ENCODE results near the gene ABCC2.

ABCC2 gene

DNA sequence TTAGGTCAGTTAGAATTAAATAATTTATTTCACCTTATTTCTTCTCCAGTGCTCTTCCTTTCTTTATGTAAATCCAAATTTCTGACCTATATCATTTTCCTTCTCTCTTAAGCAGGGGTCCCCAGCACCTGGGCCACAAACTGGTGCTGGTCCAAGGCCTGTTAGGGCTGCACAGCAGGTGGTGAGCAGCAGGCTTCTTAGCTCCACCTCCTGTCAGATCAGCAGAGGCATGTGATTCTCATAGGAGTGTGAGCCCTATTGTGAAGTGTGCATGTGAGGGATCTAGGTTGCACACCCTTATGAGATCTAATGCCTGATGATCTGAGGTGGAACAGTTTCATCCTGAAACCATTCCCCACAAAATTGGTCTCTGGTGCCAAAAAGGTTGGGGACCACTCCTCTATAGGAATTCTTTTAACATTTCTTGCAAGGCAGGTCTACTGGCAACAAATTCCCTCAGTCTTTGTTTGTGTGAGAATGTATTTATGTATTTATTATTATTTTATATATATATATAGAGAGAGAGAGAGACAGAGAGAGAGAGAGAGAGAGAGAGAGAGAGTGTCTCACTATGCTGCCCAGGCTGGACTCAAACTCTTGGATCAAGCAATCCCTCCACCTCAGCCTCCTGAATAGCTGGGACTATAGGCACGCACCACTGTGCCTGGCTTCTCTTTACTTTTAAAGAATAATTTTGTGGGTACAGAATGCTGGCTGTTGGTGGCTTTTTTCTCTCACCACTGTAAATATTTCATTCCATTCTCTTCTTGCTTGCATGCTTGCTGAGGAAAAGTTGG is 4.3 kb upstream of the ABCC2 start:
- DNase-seq: no peak

DNA sequence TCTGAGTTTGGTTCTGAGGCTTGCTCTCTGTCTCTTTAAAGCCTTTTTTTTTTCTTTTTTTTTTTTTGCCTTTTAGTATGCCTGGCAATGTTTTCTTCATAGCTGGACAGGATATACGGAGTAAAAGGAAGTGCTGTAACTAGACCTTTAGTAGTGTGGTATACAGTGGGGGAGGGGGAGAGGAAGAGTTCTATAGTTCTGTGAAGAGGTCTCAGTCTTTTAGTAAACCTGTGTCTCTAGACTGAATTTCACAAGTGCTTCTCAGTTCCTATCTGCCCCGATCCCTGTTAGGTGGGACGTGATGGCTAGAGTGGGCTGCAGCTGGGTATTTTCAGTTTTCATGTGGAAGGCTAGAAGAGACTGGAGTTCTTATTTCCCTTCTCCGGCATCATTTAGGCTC is 3.1 kb upstream of the ABCC2 start:
- DNase-seq: no peak

- no peak for DNase-seq
These were observed 558 bp upstream of the ABCC2 start for GRCh38 chr10:99781734-99782429.

GRCh38 chr10:99784016-99784726 is 1.7 kb downstream of the ABCC2 start:
- DNase-seq: no peak

DNA sequence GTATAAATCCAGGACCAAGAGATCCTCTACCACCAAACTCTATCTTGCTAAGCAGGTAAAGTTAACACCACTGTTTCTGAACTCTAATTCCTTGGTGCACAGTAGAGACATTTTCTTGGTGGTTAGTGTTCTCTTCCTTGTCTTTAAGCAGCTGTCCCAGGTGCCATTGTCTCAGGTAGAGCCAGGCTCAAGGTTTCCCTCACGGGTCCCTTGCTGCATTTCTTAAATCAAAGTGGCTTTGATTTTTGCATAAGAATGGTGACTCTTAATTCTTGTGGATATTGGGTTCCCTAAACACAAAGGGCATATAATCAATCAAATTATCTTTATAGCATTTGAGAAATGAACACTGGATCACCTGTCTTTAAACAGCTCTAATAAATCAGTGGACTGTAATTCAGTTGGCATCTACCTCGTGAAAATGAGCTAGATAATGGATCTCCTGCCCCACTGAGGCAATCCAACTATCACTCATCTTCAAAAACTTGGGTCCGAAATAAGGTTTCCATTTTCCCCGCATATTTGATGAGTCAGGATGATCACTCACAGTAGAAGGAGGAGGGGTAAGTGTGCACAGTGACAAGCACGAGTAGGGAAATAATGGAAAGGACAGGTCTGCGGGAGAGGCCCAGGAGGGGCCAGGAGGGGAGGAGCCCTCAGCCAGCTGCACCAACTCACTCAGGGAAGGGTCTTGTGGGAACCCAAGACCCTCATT is 2.4 kb downstream of the ABCC2 start:
- no peak for DNase-seq

DNA sequence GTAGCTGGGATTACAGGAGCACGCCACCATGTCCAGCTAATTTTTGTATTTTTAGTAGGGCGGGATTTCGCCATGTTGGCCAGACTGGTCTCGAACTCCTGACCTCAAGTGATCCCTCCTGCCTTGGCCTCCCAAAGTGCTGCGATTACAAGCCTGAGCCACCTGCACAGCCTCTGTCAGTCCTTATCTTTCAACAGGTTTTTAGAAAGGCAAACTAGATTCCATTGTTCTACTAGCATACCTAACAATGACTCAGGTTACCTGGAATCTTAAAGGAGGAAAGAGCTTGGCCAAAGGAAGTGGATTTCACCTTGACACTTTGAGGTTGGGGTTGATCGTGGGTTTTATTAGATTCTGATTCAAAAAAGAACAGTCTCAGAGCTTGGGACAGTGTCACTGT is 3.2 kb downstream of the ABCC2 start:
- DNase-seq: no peak

GRCh38 chr10:99787311-99787710 is 4.9 kb downstream of the ABCC2 start:
- DNase-seq: no peak

DNA sequence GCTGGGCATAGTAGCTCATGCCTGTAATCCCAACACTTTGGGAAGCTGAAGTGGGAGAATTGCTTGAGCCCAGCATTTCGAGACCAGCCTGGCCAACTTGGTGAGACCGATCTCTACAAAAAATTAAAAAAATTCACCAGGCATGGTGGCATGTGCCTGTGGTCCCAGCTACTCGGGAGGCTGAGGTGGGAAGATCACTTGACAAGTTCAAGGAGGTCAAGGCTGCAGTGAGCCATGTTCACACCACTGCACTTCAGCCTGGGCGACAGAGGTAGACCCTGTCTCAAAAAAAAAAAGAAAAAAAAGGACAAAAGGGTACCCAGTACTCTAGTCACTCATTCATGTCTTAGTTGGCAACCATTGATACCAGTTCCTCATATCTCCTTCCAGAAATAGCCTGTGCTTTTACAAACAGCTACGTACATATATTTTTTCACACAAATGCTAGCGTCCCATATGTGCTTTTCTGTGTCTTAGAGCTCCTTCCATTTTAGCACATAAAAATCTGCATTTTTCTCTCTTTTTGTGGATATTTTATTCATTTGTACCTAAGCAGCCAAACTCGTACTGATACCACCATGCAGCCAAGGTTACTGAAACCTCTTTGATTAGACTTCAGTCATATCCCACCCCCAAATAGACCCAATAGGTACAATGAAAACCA is 5.5 kb downstream of the ABCC2 start:
- no peak for DNase-seq

DNA sequence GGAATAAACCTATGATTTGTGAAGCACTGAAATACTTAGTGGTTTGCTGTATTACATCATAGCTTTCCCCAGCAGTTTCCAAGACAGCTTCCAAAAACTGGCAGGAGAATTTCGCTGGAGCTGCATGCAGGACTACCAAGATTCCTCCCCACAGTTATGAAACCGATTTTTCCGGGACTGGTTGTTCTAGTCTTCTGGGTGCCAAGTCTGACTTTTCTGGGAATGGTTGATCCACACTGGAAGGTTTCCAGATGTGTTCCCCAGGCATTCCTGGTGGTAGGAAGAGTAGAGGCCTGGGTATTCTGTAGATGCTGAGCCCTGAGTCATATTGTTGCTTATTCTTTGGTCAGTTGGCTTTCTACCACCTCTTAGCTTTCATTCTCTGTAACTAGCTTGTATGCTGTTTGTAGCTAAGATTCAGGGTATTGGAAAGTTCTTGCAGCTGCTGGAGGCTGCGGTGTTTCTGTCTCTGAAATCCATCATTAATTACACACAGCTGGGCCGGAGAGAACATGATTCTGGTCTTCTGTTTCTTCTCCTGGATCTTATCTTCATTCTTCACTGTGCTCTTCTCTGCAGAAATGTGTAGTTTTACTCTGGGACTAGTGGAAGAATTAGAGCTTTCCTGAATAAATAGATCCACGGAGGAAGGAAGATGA is 6.3 kb downstream of the ABCC2 start:
- DNase-seq: no peak

DNA sequence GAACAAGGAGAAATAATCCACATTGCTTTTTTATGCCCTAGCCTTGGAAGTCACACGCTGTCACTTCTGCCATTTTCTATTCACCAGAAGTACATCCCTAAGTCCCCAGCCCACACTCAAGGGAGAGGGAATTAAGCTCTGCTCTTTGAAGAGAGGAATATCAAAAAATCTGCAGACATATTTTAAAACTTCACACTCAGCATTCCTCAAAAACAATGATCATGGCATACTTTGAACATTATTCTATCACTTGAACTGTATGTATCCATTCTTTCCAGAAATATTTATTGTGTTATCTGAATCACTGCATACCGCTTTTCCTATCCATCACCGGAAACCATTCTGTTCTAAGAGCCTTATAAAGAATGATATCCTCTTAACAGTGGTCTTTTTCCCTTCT is 9.4 kb downstream of the ABCC2 start:
- DNase-seq: no peak

- DNase-seq: no peak
These were observed 11.4 kb downstream of the ABCC2 start for GRCh38 chr10:99793819-99794218.

- DNase-seq: no peak
These were observed 14.5 kb downstream of the ABCC2 start for GRCh38 chr10:99796928-99797327.

- no peak for DNase-seq
These were observed 15.6 kb downstream of the ABCC2 start for GRCh38 chr10:99798031-99798430.

- no peak for DNase-seq
These were observed 16.5 kb downstream of the ABCC2 start for GRCh38 chr10:99798920-99799319.

DNA sequence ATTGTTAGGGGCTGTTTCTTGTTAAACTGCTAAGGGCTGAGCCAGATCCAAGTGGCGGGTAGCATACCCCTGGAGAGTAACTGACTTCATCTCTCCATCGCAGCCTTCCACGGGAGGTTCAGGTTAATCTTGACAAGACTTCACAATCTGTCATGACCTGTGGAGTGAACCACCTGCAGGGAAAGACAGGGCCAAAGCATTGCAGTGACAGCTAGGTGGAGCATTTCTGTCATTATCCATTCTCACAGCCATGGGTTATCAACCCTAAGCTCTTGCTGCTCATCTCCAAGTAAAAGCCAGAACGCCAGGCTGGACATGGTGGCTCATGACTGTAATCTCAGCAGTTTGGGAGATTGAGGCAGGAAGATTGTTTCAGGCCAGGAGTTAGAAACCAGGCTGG is 17.2 kb downstream of the ABCC2 start:
- no peak for DNase-seq

- DNase-seq: no peak
These were observed 22.0 kb downstream of the ABCC2 start for GRCh38 chr10:99804471-99804870.

- DNase-seq: no peak
These were observed 22.8 kb downstream of the ABCC2 start for GRCh38 chr10:99805190-99805589.

GRCh38 chr10:99806091-99806490 is 23.7 kb downstream of the ABCC2 start:
- no peak for DNase-seq

GRCh38 chr10:99807786-99808185 is 25.3 kb downstream of the ABCC2 start:
- DNase-seq: no peak

DNA sequence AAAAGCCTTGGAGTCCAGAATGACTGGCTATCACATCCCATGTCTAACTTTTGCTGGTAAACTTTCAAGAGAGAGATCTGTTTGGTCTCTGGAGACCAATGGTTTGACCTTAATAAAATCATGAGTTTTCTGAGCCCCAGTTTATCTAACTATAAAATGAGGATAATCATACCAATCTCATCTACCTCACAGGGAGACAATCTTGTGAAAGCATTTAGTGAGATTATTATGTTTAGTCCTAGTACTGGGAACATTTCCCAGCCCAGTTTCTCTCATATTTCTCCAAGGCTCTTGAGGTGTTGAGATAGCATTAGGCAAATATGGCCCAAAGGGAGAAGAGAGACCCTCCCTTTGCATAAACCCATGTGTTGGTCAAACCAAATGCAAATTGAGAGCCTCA is 25.8 kb downstream of the ABCC2 start:
- DNase-seq: no peak

DNA sequence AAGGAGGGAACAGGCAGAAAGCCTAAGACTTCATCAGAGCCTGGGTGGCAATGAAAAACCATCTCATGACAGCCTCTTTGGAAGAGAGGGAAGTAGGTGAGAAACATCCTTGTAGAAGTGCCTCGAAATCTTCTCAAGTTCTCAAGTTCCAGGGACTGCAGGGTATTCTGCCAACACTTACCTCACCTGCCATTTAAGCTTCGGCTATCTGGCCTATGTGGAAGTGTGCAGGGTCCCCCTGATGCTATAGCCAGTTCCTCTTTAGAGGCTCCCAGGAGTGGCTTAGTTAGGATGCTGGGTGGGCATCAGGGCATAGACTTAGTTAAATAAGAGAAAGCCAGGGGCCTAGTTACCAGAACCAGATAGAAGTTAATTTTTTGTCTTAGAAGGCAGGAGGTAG is 27.0 kb downstream of the ABCC2 start:
- DNase-seq: no peak

- no peak for DNase-seq
These were observed 27.6 kb downstream of the ABCC2 start for GRCh38 chr10:99809931-99810615.
